ENCODE measurements around the gene TULP1. TPM values are rescaled to one million over a fixed set of nuclear protein-coding genes. Genes with fewer than 3 reads are reported as not detected.

The TULP1 gene
- total and polyA plus RNA-seq, 2 of the 8 experiments (the other 6 are each of a cell fraction or from before 2014, with no cell fraction given) = 3.2 to 6.8 TPM

DNA sequence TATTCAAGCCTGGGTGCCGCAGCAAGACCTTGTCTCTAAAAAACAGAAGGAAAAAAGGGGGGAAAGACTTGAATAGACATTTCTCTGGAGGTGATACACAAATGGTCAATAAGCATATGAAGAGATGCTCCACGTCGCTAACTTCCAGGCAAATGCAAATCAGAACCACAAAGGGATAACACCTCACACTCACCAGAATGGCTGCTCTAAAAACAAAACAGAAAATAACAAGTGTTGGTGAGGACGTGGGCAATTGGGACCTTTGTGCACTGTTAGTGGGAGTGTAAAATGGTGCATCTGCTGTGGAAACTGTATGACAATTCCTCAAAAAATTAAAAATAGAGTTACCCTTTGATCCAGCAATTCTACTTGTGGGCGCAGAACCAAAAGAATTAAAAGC, 48.4 kb upstream of the TULP1 start:
- no peak overlapping the region for H2BK12ac ChIP-seq (ENCODE audit: low read depth, low read length)
- peaks cover 0 to 4% (median 0%) of the 10 kb centered on the region in 4 experiments; a peak in 2 of 8 replicates for H3K36me3 ChIP-seq (ENCODE audit: control insufficient read depth in 2 of 4, insufficient read depth in 4 of 4, low read length in 3 of 4)
- H3K4me3 ChIP-seq (ENCODE audit: extremely low read depth in 1 of 4, insufficient read depth in 2 of 4, low read depth in 3 of 4, low read length in 4 of 4) = no peak overlapping the region
- FAIRE-seq (no peak), DNase-seq (ENCODE audit: low read depth in 1 of 2, low spot score in 2 of 2) (no peak)
- H3K79me1 ChIP-seq (ENCODE audit: low read depth, low read length) = no peaks in the 10 kb centered on the region
- TF ChIP-seq POLR2A (IDR thresholded peaks at IDR 0.05; ENCODE audit: control extremely low read depth in 1 of 2, low read depth in 2 of 2, low read length in 2 of 2) = 0 out of 3 replicates have a peak, but pooled peaks of 1 of the 2 experiments have one; percentile 28
- TF ChIP-seq RAD21 (IDR thresholded peaks at IDR 0.05 in 1 of 2, conservative IDR thresholded peaks at IDR 0.05 in 1 of 2; ENCODE audit: low read depth in 2 of 2, low read length in 2 of 2) = no peak
- H3K9me3 ChIP-seq (ENCODE audit: insufficient read depth in 2 of 2, low read depth in 1 of 2, low read length in 1 of 2) = no peaks in the 10 kb centered on the region
- no peak overlapping the region for H3K14ac ChIP-seq (ENCODE audit: insufficient read length)
- H2AFZ ChIP-seq (ENCODE audit: low read length) = no peak overlapping the region
- no peak overlapping the region for H3K4me2 ChIP-seq (ENCODE audit: insufficient read depth in 1 of 2, low read depth in 2 of 2, low read length in 2 of 2)
- 66% methylated on average over 5 of the region's 5 CpGs; no CpG with 5 or more reads in 1 of the 2 experiments for WGBS, 2 experiments (ENCODE audit: extremely low coverage in 1 of 2, insufficient coverage in 1 of 2, insufficient read length in 1 of 2, insufficient replicate concordance in 2 of 2, low coverage in 1 of 2, low lambda C conversion rate in 2 of 2, missing lambda C conversion rate in 1 of 2)
- no peak overlapping the region for H2BK5ac ChIP-seq (ENCODE audit: low read depth, low read length)
- no peak overlapping the region for H2BK20ac ChIP-seq (ENCODE audit: low read length)
- H3K18ac ChIP-seq (ENCODE audit: extremely low read depth, low read length) = no peak overlapping the region
- H4K91ac ChIP-seq (replicated peaks; ENCODE audit: insufficient read length, low read length) = no peak overlapping the region
- no peak overlapping the region for H4K5ac ChIP-seq (ENCODE audit: insufficient read length, low read depth, low read length)
- no peak overlapping the region for H2AK5ac ChIP-seq (ENCODE audit: low read depth, low read length)
- H4K20me1 ChIP-seq (replicated peaks in 1 of 2; ENCODE audit: control insufficient read depth in 1 of 2, insufficient read depth in 2 of 2, low read length in 2 of 2) = peaks cover 0 to 1% of the 10 kb centered on the region in 2 experiments
- H2BK120ac ChIP-seq (replicated peaks; ENCODE audit: low read depth, low read length) = no peak overlapping the region
- POLR2A ChIA-PET (ENCODE audit: partially characterized antibody) = interaction anchor here (1.1 kb wide), 1 partner anchor 182 kb away, joined by 3 read pairs; no protein-coding TSS in a partner anchor
- H3K79me2 ChIP-seq (ENCODE audit: control insufficient read depth in 1 of 2, insufficient read depth in 2 of 2, low read length in 2 of 2) = no peaks in the 10 kb centered on the region
- no peak overlapping the region for H3K9ac ChIP-seq (replicated peaks in 1 of 4; ENCODE audit: extremely low read depth in 1 of 4, low read depth in 3 of 4, low read length in 3 of 4)
- H3K27ac ChIP-seq (ENCODE audit: low read depth, low read length) = no peak overlapping the region
- no peak overlapping the region for H2BK15ac ChIP-seq (ENCODE audit: low read length)
- no peak overlapping the region for H3K4ac ChIP-seq (replicated peaks; ENCODE audit: insufficient read length, low read depth, low read length)
- H4K8ac ChIP-seq (ENCODE audit: extremely low read depth, insufficient read depth, low read length) = no peak overlapping the region
- no peaks in the 10 kb centered on the region for H3K23me2 ChIP-seq (ENCODE audit: low read depth, low read length)
- H3K27me3 ChIP-seq (replicated peaks in 1 of 4; ENCODE audit: control insufficient read depth in 3 of 4, extremely low read depth in 1 of 4, insufficient read depth in 3 of 4, low read length in 3 of 4) = no peaks in the 10 kb centered on the region
- H3K56ac ChIP-seq (replicated peaks; ENCODE audit: insufficient read length, low read depth, low read length) = no peak overlapping the region
- CTCF ChIA-PET (ENCODE audit: partially characterized antibody) = interaction anchor here (0.9 to 6.2 kb wide), 8 partner anchors 8 to 197 kb away, joined by 3 to 46 read pairs (median 12); partner anchors contain the start of gene ARMC12
- no peak overlapping the region for H3K23ac ChIP-seq (ENCODE audit: insufficient read length)
- peaks cover 0 to 2% (median 1%) of the 10 kb centered on the region in 4 experiments; a peak in 2 of 7 replicates for H3K4me1 ChIP-seq (replicated peaks in 1 of 4; ENCODE audit: control insufficient read depth in 3 of 4, insufficient read depth in 4 of 4, low read length in 3 of 4)
